ENCODE data around the gene BCL11A.

- TF ChIP-seq CTCF (IDR thresholded peaks at IDR 0.05) (no peak), POLR2A (IDR thresholded peaks at IDR 0.05) (no peak)
These were observed 65.2 kb downstream of the BCL11A start for GRCh38 chr2:60488291-60488690.
